ENCODE results near the gene NAP1L1. TPM values are rescaled to one million over a fixed set of nuclear protein-coding genes. Genes with fewer than 3 reads are reported as not detected.

The NAP1L1 gene
- total and polyA plus RNA-seq, 9 donors, result 204 to 592 (median 471) TPM

DNA sequence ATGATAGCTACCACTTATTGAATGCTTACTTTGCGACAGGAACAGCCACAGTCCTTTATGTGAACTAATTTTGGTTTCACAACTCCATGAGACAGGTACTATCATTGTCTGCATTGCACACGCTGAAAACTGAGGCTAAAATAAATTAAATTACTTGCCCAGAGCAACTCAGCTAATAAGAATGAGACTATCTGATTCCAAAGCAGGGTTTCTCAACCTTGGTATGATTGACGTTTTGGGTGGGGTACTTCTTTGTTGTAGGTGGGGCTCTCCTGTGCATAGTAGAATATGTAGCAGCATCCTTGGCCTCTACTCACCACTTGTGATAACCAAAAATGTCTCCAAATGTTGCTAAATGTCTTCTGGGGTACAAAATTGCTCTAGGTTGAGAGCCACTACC lies 62.0 kb downstream of the NAP1L1 start:
- no CpG with 5 or more reads among the region's 3 CpGs for WGBS (ENCODE audit: insufficient coverage)
- no peak for DNase-seq
- Histone ChIP-seq H3K4me3 (ENCODE audit: low read length) (no peak overlapping the region), H3K36me3 (ENCODE audit: control insufficient read depth, insufficient read depth, low read length) (peaks cover 3% of the 10 kb centered on the region), H3K27ac (ENCODE audit: low read length) (no peak overlapping the region), H3K27me3 (ENCODE audit: control insufficient read depth, insufficient read depth, low read length) (no peaks in the 10 kb centered on the region), H3K9me3 (replicated peaks; ENCODE audit: control insufficient read depth, low read depth, low read length) (no peaks in the 10 kb centered on the region), H3K4me1 (ENCODE audit: control insufficient read depth, insufficient read depth, low read length) (peaks cover 3% of the 10 kb centered on the region)

DNA sequence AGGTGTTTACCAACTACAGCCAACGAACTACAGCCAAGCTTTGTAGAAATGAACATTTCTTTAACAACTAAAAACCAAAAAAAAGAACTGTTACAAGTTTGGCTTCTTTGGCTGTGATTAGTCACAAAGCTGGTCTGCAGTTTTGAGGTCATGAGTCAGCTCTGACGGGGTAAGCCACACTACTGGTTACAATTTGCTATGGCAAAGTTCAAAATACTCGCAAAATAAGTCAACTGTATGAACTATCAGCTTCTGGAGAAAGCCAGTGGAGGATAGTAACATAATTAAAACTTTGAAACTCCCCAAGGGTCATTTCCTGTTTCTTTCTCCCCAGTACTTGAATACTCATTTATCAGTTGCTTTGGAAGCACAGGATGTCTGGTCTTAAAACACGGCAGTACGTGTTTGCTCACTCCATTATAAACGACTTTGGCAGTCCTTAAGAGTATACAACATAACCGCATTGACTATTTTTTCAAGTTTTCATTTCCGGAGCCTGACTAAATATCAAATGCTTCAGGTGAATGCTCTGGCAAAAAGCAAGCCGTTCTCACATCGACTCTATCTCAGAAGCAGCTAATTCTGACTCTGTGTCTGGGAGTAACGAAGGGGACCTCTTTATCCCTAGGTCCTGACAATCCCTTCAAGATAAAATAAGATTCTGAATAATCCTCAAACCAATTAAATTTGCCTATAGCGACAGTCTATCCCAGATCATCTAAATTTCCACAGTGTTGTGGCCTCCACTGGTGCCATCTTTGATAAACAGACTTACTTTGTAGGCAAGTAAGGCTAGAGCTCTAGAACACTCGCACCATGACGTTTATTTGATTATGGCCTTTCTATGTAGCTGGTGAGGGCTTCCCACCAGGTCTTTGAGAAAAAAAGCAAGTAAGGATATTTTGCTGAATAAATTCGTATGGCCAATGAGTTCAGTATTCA lies 63.5 kb downstream of the NAP1L1 start:
- WGBS (ENCODE audit: insufficient coverage), result 57% methylated on average over 6 of the region's 15 CpGs
- H3K27me3 ChIP-seq (ENCODE audit: control insufficient read depth, insufficient read depth, low read length), result no peaks in the 10 kb centered on the region
- peak; percentile 37 for DNase-seq
- H3K9me3 ChIP-seq (replicated peaks; ENCODE audit: control insufficient read depth, low read depth, low read length), result no peaks in the 10 kb centered on the region
- no peaks in the 10 kb centered on the region for H3K36me3 ChIP-seq (ENCODE audit: control insufficient read depth, insufficient read depth, low read length)
- H3K4me1 ChIP-seq (ENCODE audit: control insufficient read depth, insufficient read depth, low read length), result peaks cover 3% of the 10 kb centered on the region
- no peak overlapping the region for H3K27ac ChIP-seq (ENCODE audit: low read length)
- no peak overlapping the region for H3K4me3 ChIP-seq (ENCODE audit: low read length)

DNA sequence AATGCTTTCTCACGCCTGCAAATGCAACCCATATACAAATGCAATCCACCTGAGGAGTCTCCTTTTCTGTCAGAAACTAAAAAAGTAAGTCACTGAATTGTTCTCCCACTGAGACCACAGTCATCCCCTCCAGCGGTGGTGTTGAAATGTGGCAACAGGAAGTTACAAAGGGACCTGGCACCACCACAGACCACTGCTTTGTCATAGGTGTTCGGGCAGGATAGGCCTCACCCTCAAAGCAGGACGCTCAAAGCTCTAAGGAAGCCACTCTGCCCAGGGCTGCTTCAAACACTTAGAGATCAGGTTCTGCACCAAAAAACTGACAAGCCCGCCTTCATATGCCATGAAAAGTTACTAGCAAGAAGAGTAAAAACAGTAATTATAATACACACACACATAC lies 64.2 kb downstream of the NAP1L1 start:
- WGBS (ENCODE audit: insufficient coverage), result 100% methylated on average over 1 of the region's 5 CpGs
- no peaks in the 10 kb centered on the region for H3K36me3 ChIP-seq (ENCODE audit: control insufficient read depth, insufficient read depth, low read length)

DNA sequence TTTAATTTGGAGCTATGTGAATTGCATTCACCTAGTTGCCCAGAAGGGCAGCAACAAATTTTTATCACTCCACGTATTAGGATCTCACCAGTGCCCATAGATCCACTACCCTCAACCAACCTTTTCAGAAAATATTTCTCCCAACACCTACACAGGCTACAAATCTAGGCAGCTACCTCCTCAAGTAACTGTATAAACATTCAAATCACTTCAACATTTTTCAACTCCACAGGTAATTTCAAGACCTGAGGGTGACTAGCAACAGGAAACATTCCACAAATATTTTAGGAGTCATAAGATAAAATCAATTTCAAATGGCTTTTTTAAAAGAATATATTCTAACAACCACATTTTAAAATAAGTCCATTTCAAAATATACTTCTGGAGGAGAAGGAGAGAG lies 65.8 kb downstream of the NAP1L1 start:
- Histone ChIP-seq H3K27ac (ENCODE audit: low read length) (no peak overlapping the region), H3K36me3 (ENCODE audit: control insufficient read depth, insufficient read depth, low read length) (no peaks in the 10 kb centered on the region), H3K9me3 (replicated peaks; ENCODE audit: control insufficient read depth, low read depth, low read length) (no peaks in the 10 kb centered on the region), H3K27me3 (ENCODE audit: control insufficient read depth, insufficient read depth, low read length) (no peaks in the 10 kb centered on the region), H3K4me1 (ENCODE audit: control insufficient read depth, insufficient read depth, low read length) (peaks cover 3% of the 10 kb centered on the region), H3K4me3 (ENCODE audit: low read length) (no peak overlapping the region)
- WGBS (ENCODE audit: insufficient coverage), result 64% methylated on average over 1 of the region's 1 CpG
- DNase-seq, result no peak

More for the DNA sequence above, 64.2 kb downstream of the NAP1L1 start:
- H3K27me3 ChIP-seq (ENCODE audit: control insufficient read depth, insufficient read depth, low read length), result no peaks in the 10 kb centered on the region
- no peak overlapping the region for H3K4me3 ChIP-seq (ENCODE audit: low read length)
- no peak overlapping the region for H3K27ac ChIP-seq (ENCODE audit: low read length)
- no peak for DNase-seq
- no peaks in the 10 kb centered on the region for H3K9me3 ChIP-seq (replicated peaks; ENCODE audit: control insufficient read depth, low read depth, low read length)
- peaks cover 3% of the 10 kb centered on the region for H3K4me1 ChIP-seq (ENCODE audit: control insufficient read depth, insufficient read depth, low read length)

DNA sequence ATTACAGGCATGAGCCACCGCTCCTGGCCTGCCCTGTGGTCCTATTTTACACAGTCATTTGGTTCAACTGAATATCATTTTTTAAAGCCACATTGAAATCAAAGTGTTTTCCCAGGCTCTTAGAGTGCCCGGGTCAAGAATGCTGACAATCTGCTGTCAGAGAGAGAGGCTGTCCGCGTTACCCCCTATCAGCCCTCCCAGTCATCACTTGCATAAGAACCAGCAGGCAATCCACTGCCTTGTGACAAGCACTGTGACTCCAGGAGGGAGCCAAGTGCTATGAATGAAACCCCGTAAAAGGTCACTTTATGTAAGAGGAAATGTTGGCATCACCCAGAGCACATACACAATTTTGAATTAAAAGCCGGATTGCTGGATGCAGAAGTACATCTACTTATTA lies 66.4 kb downstream of the NAP1L1 start:
- H3K4me1 ChIP-seq (ENCODE audit: control insufficient read depth, insufficient read depth, low read length), result peaks cover 3% of the 10 kb centered on the region
- H3K27ac ChIP-seq (ENCODE audit: low read length), result no peak overlapping the region
- no peak overlapping the region for H3K4me3 ChIP-seq (ENCODE audit: low read length)
- no peaks in the 10 kb centered on the region for H3K36me3 ChIP-seq (ENCODE audit: control insufficient read depth, insufficient read depth, low read length)
- 100% methylated on average over 1 of the region's 6 CpGs for WGBS (ENCODE audit: insufficient coverage)
- H3K9me3 ChIP-seq (replicated peaks; ENCODE audit: control insufficient read depth, low read depth, low read length), result no peaks in the 10 kb centered on the region
- DNase-seq, result no peak
- H3K27me3 ChIP-seq (ENCODE audit: control insufficient read depth, insufficient read depth, low read length), result no peaks in the 10 kb centered on the region

DNA sequence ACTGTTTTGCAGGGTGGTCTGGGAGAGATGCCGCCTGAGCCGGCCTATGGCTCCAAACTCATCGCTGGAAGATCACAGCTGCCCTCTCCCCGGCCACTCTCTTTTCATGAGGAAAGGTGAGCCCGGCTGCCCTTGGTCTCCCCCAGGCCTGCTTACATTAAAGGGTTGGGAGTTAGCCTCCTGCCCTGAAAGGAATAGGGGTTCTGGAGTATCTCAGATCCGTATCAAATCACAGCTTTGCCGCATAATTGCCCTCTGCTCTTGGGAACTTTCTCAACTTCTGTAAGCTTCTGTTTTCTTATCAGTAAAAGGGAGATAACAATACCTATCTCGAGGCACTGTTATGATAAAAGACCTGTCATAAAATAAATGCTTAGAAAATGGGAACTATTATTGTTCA lies 70.5 kb downstream of the NAP1L1 start:
- H3K36me3 ChIP-seq (ENCODE audit: control insufficient read depth, insufficient read depth, low read length), result no peaks in the 10 kb centered on the region
- WGBS (ENCODE audit: insufficient coverage), result no CpG with 5 or more reads among the region's 8 CpGs
- no peak overlapping the region for H3K4me3 ChIP-seq (ENCODE audit: low read length)
- H3K4me1 ChIP-seq (ENCODE audit: control insufficient read depth, insufficient read depth, low read length), result peaks cover 9% of the 10 kb centered on the region
- no peak for DNase-seq
- no peak overlapping the region for H3K27ac ChIP-seq (ENCODE audit: low read length)
- no peaks in the 10 kb centered on the region for H3K27me3 ChIP-seq (ENCODE audit: control insufficient read depth, insufficient read depth, low read length)
- H3K9me3 ChIP-seq (replicated peaks; ENCODE audit: control insufficient read depth, low read depth, low read length), result no peaks in the 10 kb centered on the region

DNA sequence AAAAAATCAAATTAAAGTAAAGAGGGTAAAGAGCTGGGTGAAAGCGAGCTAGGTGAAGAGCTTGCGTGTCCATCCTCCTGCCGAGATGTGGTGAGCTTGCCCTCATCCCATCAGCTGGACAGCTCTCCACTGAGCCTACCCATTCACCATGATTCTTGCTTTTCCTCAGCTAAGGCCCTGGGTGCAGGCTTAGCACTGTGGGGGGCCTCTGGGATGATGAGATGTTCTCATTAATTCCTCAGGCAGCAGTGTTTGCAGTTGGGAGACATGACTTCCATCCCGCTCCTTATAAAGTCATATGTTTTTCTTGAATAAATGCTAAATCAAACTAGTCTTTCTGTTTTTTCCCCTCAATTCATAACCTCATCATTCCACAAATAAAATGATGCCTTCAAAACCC lies 70.9 kb downstream of the NAP1L1 start:
- H3K9me3 ChIP-seq (replicated peaks; ENCODE audit: control insufficient read depth, low read depth, low read length), result no peaks in the 10 kb centered on the region

DNA sequence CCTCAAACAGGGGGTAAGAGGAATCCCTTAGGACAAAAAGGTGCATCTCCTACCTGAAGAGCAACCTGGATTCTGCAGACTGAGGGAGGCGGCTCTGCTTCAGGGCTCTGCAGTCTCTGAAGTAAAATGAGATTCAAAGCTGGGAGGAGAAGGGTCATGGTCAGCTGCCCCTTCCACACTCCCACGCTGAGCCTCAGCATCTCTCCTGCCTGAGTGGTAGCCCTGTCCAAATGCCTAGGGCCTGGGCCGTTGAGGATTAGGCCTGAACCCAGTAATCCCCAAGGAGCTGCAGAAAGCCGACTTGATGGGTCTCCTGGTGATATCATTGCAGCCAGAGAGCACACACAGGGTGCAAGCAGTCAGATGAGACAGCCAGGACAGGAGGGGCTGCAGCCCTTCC lies 71.8 kb downstream of the NAP1L1 start:
- WGBS (ENCODE audit: insufficient coverage), result 71% methylated on average over 2 of the region's 4 CpGs
- Histone ChIP-seq H3K36me3 (ENCODE audit: control insufficient read depth, insufficient read depth, low read length) (no peaks in the 10 kb centered on the region), H3K4me1 (ENCODE audit: control insufficient read depth, insufficient read depth, low read length) (peaks cover 9% of the 10 kb centered on the region), H3K27ac (ENCODE audit: low read length) (no peak overlapping the region), H3K9me3 (replicated peaks; ENCODE audit: control insufficient read depth, low read depth, low read length) (no peaks in the 10 kb centered on the region), H3K4me3 (ENCODE audit: low read length) (no peak overlapping the region), H3K27me3 (ENCODE audit: control insufficient read depth, insufficient read depth, low read length) (no peaks in the 10 kb centered on the region)
- DNase-seq, result no peak

More for the DNA sequence above, 70.9 kb downstream of the NAP1L1 start:
- no CpG with 5 or more reads among the region's 4 CpGs for WGBS (ENCODE audit: insufficient coverage)
- no peak overlapping the region for H3K27ac ChIP-seq (ENCODE audit: low read length)
- H3K4me1 ChIP-seq (ENCODE audit: control insufficient read depth, insufficient read depth, low read length), result peaks cover 9% of the 10 kb centered on the region
- no peaks in the 10 kb centered on the region for H3K36me3 ChIP-seq (ENCODE audit: control insufficient read depth, insufficient read depth, low read length)
- no peak for DNase-seq
- no peak overlapping the region for H3K4me3 ChIP-seq (ENCODE audit: low read length)
- H3K27me3 ChIP-seq (ENCODE audit: control insufficient read depth, insufficient read depth, low read length), result no peaks in the 10 kb centered on the region

DNA sequence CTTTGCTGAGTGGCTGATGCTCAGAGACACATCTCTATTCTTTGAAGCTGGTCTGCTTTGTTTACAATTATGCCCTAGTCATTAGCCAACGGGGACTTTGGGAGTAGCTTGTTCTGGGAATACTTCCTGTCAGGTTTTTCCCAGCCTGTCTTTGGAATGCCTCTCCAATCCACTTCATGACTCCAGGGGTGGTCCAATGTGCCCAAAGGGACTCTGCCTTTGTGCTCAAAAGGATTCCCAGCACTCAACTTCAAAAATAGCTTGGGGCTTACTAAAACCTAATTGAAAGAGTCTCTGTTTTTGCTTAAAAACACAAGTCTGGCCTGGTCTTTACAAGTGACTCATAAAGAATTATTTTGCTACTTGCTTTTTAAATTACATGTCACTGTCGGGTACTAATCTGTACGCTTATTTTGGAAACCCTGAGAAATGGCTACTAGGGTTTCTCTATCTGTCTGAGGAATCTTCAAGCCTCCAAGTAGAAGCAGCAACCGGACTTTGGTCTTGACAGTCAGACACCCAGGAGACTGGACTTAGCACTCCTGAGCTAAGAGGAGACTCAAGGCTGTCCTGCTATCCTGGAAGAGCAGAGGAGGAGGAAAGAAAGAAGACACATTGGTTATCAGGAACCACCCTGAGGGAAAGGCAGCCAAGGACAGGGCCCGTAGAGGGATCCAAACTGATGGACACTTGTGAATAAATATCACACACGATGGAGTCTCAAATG lies 73.6 kb downstream of the NAP1L1 start:
- Histone ChIP-seq H3K27ac (ENCODE audit: low read length) (peak overlapping the region; percentile 39), H3K4me1 (ENCODE audit: control insufficient read depth, insufficient read depth, low read length) (peaks cover 13% of the 10 kb centered on the region), H3K27me3 (ENCODE audit: control insufficient read depth, insufficient read depth, low read length) (no peaks in the 10 kb centered on the region), H3K4me3 (ENCODE audit: low read length) (no peak overlapping the region), H3K9me3 (replicated peaks; ENCODE audit: control insufficient read depth, low read depth, low read length) (no peaks in the 10 kb centered on the region), H3K36me3 (ENCODE audit: control insufficient read depth, insufficient read depth, low read length) (no peaks in the 10 kb centered on the region)
- WGBS (ENCODE audit: insufficient coverage), result 91% methylated on average over 5 of the region's 6 CpGs
- DNase-seq, result peak; percentile 41

DNA sequence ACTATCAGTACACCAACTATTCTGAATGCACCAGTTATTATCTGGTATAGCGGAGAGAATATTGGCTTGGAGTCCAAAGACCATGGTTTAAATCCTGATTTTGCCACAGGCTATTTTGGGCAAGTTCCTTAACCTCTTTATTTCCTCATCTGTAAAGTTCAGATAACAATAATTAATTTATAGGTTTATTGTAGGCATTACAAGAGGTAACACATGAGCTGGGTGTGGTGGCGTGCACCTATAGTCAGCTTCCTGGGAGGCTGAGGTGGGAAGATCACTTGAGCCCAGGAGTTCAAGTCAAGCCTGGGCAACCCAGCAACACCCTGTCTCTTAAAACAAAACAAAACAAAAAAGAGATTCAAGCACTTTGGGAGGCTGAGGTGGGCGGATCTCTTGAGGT lies 76.1 kb downstream of the NAP1L1 start:
- Histone ChIP-seq H3K9me3 (replicated peaks; ENCODE audit: control insufficient read depth, low read depth, low read length) (no peaks in the 10 kb centered on the region), H3K4me1 (ENCODE audit: control insufficient read depth, insufficient read depth, low read length) (peaks cover 14% of the 10 kb centered on the region), H3K4me3 (ENCODE audit: low read length) (no peak overlapping the region), H3K36me3 (ENCODE audit: control insufficient read depth, insufficient read depth, low read length) (no peaks in the 10 kb centered on the region), H3K27ac (ENCODE audit: low read length) (no peak overlapping the region), H3K27me3 (ENCODE audit: control insufficient read depth, insufficient read depth, low read length) (no peaks in the 10 kb centered on the region)
- DNase-seq, result no peak
- no CpG with 5 or more reads among the region's 3 CpGs for WGBS (ENCODE audit: insufficient coverage)

Data from muscle of leg (tissue), 11 donors.